ENCODE results near the gene SEMA6A.
"Not testable (repeated sequence)": the region's sequence is repeated elsewhere in the genome, so short reads cannot be mapped to it uniquely, and the experiment has no call there.

The SEMA6A gene

DNA sequence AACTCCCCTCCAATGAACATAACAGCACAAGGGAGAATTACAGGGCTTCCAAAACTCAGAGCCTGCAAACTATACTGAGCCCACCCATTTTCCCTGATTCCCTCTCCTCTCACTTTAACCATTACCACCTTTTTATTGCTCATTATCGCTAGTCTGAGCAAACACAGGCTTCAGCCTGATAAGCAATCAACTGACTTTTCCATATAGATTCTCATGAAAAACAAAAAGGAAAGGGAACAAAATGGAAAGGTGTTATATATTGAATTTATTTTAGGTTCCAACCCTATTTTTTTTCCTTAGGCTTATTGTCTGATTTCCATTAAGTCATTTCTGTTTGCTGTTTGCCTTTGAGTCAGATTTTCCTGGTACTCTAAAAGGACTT is 27.9 kb downstream of the SEMA6A start:
- DNase-seq = no peak

DNA sequence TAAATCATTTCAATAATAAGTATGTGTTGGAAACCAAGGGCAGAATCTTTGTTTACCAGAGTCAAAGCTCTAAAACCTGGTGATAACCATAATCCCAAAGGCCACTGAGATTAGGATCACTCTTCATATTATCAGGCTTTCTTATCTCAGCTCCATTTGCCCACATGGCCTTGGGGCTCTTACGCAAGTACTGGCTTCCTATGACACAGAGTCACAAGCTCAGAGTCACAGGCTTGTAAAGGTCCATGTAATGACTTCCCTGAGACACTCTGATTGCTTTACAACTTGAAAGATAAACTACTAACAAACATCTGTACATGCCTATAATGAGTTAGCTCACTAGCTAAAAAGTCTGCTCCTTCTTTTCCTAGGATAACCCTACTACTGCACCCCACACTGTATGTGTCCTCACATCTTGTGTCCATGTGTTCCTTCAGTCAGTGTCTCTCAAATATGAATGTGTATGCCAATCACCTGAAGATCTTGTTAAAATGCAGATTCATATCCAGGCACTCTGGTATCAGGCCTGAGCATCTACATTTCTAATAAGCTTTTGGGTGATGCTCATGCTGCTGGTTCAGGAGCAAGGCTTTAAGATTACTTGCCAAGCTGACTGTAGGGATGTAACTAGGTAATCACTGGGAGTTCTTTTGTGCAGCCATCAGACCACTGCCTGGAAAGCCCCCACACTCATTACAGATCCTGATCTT is 28.4 kb downstream of the SEMA6A start:
- DNase-seq = no peak

- DNase-seq = not testable (repeated sequence)
These were observed 29.2 kb downstream of the SEMA6A start for GRCh38 chr5:116545465-116545864.

DNA sequence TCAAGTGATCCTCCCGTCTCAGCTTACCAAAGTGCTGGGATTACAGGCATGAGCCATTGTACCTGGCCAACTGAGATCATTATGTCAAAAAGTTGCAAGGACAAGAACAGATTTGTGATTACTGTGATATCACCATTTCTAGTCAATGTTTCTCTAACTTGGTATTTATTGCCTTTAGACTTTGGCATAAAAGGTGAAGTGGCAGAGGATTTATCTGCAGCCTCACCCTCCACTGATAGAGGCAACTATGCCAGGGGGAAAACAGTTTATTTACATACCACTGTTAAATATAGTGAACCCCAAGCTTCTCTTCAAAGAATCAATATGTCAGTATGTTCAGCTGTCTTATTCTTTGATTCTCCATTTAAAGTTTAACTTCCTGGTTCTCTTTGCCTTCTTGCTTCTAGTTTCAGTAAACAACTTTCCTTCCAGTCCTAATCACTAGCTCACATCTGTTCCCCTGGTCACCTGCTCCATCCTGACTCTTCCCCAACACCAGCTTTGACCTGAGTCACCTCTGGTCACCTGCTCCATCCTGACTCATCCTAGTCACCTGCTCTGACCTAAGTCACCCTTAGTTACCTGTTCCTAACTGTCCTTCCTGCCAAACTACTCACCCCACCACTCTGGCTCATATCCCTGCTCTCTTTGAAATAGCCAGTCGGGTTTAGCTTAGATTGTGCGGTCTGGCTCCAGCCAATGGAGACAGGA is 29.9 kb downstream of the SEMA6A start:
- no peak for DNase-seq

DNA sequence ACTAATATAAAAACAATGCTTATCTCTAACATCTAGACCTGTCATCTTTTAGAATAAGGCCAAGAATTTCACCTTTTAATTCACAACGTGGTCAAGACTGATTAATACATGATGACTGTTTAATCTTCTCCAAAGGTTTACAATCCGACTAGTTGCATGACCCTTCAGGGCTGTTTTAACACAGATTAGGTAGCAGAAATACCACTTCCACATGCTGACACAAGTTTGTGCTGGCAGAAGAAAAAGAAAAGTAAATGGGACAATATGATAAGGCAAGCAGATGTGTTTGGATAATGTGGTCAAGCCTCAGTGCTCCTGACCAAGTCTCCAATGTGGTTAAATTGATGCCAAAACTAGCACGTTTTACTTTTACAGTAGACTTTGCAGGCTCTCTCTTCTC is 31.1 kb downstream of the SEMA6A start:
- no peak for DNase-seq

DNA sequence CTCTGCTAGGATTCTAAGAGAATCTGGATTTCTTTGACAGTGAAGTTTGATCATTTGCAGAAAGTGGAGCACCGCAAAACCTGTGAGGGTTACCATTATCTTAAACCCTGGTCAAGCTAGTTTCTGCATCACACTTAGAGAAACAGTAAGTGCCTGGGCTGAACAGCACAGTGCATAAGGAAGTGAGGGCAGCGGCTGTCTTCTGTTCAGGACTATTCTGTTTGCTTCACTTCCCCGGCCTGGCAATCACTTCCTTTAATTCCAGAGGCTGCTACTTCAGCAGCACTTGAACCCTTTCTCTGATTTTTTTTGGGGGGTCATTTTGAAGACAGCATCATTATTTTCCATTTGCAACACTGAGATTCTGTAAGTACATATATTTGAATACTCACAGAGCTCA is 32.0 kb downstream of the SEMA6A start:
- no peak for DNase-seq

GRCh38 chr5:116539222-116539621 is 35.4 kb downstream of the SEMA6A start:
- DNase-seq = no peak

DNA sequence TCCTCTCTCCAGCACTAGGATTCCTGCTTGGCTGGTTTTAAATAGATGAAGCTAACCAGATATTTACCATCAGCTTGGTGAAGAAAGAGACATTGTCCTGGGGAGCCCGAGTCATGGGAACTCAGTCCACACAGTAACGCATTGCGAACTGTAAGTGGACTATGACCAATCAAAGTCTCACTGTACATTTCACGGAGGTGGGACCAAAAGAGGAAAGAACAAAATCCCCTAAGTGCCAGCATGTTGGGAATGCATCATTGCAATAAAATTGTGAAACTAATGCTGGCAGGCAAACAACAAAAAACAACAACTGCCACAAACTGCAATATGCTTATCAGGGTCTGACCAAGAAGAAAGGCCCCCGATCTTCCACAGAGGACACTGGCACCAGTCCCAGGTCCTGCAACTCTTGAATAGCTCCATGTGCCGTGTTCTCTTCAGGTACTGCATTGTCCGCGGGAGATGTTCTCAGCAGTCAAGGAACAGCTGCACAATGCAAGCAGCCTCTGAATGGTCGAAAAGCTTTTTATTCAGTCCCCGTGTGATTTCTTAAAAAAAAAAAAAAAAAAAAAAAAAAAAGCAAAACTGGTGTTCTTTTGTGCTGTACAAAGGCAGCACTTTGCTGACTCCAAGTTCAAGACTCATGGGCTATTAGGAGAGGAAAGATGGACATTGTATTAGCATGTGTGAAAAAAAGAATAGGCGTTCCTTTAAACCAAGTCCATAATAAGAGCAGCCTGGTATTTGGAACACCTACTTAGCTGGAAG is 38.1 kb downstream of the SEMA6A start:
- no peak for DNase-seq

DNA sequence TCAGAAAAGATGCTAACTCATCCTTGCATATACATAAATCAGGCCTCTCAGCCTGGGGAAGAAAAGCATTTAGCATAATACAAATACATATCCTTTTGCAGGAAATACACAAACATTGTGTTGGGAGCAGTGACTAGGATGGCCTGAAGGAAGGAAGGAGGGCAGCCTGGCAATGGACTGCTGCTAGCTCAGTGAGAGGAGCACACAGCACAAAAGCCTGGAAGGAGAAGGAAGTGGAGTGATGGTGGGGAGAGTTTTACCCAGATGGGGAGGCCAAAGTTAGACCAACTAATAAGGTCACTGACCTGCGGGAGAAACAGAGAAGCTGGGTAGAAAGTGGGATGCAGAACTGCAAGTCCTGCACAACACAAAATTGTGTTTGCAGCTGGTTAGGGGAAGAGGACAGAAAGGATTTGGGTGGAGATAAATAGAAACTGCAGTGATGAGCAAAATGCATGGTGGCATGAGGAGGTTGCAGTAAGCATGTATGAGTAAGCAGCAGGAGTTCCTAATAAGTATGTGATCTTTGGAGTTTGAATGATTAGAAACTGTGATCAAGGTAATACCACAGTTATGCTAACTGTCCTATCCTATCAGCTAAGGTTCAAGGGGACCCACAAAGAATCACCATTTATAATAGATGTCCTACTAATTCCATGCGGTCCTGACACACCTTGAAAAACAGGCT is 39.5 kb downstream of the SEMA6A start:
- no peak for DNase-seq

DNA sequence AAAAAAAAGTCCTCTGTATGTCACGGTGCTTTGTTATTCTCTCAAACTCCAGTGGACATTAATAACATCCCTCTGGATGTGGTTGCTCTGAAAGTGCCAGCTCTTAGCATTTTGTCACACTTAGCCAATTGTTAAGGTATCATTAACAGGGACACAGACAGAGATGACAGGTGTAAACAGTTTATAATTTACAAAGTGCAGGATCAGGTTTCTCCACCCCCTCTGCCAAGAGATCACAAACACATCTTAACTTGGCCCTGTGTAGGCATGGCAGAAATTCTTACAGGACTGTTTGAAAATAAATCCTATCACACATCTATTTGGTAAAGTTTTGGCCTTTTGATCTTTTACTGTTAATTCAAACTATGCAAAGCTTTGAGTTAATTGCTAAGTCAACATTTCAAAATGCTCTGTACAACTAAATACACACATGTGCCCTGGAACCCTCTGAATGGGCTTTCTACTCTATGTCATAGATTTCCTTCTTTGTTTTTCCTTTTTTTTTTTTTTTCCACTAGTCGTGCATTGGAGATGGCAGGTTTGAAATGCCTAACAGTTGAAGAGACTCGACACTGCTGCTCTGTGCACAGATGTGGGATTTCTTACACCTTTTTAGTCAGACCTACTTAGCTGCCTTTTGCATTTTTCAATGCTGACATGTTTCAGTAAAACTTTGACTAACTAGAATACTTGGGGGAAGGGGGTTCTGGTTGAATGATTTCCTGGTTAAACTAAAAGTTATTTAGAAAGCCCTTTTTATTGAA is 41.7 kb downstream of the SEMA6A start:
- no peak for DNase-seq

DNA sequence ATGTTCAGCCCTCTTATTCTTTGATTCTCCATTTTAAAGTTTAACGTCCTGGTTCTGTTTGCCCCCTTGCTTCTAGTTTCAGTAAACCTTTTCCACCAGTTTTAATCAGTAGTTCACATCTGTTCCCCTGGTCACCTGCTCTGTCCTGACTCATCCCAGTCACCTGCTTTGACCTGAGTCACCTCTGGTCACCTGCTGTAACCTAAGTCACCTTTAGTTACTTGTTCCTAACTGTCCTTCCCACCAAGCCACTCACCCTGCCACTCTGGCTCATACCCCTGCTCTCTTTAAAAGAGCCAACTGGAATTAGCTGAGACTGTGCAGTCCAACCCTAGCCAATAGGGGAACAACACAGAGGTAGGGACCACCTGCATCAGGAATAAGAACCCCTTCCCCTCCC is 43.0 kb downstream of the SEMA6A start:
- DNase-seq = no peak

DNA sequence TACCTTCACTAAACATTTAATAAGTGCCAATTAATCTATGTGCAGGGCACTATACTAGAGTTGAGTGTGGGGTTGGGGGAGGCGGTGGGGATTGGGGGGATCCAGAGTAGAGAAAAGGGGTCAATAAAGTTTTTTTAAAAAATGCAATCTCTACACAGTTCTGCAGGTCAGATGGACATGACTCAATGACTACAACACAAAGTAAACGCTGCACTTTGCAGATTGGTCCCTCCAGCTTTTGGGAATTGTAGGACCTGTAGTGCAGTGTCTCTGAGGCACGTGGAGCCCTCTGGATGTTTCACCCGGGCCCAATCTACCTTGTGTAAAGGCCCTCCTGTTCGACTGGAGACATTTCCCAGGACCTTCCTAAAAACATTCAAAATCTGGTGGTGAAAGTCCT is 43.5 kb downstream of the SEMA6A start:
- DNase-seq = no peak

- DNase-seq = no peak
These were observed 44.3 kb downstream of the SEMA6A start for GRCh38 chr5:116530276-116530675.

DNA sequence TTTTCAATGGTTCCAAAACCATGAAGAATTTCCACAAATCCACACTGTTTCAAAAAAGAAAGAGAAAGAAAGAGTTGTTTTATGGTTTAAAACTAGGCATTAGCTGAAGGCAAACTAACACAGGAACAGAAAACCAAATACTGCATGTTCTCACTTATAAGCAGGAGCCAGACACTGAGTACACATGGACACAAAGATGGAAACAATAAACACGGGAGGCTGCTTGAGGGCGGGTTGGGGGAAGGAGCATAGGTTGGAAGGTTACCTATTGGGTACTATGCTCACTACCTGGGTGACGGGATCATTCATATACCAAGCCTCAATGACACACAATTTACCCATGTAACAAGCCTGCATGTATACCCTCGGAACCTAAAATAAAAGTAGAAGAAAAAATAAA is 45.0 kb downstream of the SEMA6A start:
- no peak for DNase-seq

DNA sequence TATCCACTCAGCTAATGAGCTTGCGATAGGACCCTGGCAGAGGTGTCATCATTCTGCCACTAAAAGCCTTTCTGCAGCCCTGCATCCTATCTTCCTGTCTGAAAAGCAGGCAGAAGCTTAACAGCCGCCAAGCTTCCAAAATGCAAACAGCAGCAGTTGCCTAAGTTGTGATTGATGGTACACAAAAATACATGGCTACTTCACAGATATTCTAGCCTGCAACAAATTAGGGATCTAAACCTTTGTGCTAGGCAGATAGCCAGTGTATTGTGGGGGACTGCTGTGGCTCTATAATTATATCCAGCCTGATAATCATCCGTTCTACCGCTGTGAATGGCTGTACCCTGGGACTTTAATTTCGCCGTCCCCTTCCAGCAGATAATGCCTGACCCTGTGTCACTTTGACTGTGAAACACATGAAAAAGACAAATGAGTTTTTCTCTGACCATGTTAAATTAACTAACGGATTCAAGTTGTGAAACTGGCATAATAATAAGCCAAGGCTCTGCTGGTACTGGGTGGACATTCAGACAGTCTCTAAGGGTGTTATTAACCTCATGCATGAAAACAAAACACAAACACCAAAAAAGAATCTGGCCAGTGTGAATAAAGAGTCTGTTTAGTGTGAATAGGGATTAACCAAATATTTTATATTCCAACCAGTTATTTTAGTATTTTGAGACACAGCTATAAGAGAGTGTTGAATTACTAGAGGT is 45.9 kb downstream of the SEMA6A start:
- no peak for DNase-seq

GRCh38 chr5:116527582-116527981 is 47.0 kb downstream of the SEMA6A start:
- DNase-seq = no peak

- DNase-seq = no peak
These were observed 48.9 kb downstream of the SEMA6A start for GRCh38 chr5:116525674-116526073.

GRCh38 chr5:116524966-116525365 is 49.7 kb downstream of the SEMA6A start:
- DNase-seq = no peak

DNA sequence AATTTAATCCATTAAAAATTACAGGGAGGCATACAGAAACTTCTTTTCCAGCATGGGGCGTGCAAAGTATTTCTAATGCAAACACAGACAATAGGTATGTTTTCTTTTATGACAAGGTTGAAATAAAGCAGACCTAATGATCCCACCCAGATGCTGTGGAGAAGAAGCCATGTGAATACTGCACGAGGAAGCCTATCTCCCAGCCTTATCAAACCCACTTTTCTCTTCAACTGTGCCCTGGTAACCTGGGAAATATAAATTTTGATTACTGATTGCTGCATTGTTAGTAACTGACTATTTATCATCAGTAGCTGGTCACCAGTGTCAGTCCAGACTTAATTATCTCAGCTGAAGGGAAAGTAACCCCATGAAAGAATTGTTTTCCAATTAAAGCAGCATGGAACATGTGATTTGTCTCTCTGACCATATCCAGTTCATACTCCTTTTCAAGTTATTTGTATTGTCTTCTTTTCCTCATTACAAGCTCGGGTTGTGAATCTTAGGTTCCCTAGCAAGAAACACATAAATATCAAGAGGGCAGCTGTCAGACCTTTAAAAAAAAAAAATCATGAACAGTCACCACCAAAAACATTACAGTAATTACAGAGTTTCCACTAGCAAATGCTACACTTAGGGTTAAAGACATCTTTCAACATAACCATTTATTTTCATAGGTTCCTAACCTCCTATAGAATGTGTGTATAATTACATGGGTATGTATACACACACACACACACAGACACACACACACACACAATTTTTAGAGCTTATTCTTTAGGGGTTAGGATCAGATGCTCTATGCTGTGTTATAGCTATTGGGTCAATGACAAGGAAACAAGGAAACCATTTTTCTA is 50.3 kb downstream of the SEMA6A start:
- DNase-seq = no peak

GRCh38 chr5:116523182-116523581 is 51.4 kb downstream of the SEMA6A start:
- DNase-seq = not testable (repeated sequence)

Measured in GOT3 (cell line).